SW 1271 (cell line): ENCODE measurements around the gene SULT4A1.

Experiments used
- DNase-seq, 2 experiments: peaks; one replicate each; lab custom pipeline; 2025; lab: John Stamatoyannopoulos, UW

The SULT4A1 gene

DNA sequence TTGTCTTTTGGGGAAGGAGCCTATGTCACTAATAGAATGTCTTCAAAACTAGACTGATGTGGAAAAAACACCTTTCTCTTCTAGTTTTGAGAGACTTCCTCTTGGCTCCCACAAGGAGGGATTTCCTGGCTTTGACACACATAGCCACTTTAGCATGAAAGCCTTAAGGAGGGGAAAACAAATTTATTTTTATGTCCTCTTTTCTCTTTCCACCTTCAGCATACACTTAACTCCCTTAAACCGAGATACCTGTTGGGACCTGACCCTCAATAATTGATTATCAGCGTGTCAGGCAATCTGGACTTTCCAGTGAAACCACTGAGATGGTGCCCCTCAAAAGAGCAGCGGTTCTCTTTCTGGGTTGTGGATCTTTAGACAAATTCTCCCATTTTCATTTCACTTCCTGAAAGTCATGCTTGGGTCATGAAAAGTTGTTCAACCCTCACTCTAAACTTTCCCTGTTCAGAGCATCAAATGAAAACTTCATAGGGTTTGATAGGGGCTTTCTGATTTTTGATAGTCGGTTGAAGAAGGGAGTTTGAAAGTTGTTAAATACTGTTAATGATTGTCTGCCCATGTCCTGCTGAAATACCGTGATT is 59.3 kb downstream of the SULT4A1 start:
- DNase-seq = no peak

DNA sequence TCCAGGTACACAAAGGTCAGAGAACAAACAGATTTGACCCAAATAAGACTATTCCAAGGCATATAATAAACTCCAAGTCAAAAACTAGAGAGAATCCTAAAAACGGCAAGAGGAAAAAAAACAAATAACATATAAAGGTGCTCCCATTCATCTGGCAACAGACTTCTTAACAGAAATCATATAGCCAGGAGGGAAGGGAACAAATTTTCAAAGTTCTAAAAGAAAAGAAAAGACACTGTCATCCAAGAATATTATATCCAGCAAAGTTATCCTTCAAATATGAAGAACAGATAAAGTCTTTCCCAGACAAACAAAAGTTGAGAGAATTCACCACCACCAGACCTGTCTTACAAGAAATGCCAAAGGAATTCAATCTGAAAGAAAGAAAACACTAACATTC is 61.3 kb downstream of the SULT4A1 start:
- DNase-seq = no peak

DNA sequence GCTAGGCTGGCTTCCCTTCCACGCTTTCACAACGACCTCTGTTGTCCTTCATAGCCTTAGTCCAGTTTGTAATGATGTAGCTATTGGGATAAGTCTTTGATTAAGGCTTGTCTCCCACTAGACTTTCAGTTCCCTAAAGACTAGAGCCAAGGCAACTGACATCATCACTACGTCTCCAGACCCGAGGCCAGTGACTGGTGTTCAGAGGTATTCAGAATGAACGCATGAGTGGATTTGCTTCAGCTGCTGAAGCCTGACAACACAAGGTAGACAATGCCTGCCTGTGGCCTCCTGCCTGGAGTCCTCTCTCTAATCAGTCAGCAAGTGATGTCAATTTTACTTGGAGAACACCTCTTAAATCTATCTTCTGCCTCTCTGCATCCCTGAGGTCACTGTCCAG is 63.8 kb downstream of the SULT4A1 start:
- DNase-seq = no peak

DNA sequence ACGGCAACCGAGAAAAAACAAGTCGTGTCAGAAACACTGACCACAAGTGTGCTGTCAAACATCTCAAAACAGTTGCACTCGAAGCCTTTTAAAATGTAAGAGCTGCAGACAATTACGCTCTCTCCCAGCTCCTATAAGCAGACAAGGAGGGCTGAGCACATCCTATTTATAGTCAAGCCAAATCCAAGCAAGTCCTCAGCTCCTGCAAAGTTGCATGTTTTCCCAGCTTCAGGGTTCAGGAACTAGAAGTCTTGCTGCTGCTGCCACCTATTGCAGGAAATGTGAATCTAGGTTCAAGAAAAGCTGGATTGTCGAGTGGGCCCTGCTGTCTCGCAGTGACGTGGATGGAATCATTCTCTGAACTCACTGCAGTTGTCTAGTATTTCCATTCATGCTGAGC is 65.7 kb downstream of the SULT4A1 start:
- no peak for DNase-seq

DNA sequence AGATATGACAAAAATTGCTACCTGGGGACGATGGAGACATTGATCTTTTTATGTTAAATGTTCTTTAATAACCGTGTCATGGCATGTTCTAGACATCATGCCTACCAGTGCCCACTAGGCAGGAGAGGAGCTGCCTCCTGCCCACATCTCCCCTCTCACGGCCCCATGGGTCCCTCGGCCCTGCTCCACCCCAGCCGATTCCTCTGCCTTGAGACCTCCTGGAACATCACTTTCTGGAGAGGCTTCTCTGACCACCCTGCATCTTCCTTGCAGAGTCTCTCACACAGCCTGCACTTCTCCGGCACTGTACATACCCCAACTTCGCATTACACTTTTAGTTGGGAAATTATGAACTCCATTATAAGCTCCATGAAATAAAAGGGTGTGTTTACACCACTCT is 67.0 kb downstream of the SULT4A1 start:
- no peak for DNase-seq

DNA sequence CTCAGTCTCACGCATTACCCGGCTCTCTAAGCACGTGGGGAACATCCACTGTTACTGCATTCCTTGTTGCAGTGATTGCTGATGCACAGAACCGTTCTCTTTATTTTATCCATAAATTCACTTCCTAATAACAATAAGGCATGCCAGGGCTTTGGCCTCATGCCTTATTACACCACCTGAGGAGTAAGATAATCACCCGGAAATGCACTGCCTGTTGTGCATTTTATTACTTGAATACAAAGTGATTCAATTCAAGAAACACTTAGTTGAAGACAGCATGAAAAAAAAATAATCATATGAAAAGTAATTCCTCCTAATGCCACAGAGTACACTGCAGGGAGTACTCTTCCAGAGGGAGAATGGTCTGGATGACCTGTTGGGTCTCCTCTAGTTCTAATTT is 69.4 kb downstream of the SULT4A1 start:
- no peak for DNase-seq

DNA sequence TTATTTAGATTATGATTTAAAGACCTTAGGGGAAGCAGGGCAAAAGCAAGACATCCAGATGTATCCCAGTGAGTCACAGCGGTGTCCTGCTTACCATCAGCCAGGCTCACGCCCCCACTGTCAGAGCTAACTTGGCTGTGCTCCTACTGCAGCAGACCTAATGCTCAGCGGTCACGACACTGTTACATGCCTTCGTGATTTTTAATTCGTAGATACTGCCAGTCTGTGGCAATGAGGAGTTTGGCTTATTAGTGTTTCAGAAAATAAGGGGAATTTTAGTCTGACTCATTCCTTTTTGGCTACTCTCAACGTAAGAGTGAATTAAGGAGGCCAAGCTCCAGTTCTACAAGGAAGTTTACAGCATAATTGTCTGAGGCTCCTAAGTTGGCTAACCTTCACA is 72.9 kb downstream of the SULT4A1 start:
- DNase-seq = no peak

DNA sequence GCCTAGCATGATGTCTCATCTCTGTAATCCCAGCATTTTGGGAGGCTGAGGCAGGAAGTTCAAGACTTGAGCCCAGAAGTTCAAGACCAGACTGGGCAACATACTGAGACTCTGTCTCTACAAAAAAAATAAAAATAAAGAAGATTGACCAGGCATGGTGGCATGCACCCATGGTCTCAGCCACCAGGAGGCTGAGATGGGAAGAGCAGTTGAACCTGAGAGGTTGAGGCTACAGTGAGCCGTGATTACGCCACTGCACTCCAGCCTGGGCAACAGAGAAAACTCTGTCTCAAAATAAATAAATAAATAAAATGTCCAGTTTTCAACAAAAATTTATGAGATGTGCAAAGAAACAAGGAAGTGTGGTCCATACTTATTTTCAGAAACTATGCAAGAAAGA is 78.5 kb downstream of the SULT4A1 start:
- no peak for DNase-seq

DNA sequence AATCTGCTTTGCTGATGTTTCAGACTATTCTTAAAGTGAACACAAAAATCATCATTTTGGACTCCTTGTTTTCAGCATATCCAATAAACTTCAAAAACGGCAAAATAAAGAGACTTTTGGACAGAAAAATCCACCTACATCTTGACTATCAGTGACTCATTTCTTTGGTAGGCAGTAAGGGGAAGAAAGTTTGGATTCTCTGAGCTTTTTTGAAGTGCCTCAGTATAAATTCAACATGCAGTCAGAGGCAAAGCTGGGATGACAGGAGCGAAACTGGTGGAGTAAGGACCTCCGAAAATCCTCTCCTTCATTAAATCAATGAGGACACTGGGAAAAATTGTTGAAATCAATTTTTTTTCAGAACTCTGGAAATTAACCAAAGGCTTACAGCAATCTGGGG is 79.9 kb downstream of the SULT4A1 start:
- DNase-seq = no peak

DNA sequence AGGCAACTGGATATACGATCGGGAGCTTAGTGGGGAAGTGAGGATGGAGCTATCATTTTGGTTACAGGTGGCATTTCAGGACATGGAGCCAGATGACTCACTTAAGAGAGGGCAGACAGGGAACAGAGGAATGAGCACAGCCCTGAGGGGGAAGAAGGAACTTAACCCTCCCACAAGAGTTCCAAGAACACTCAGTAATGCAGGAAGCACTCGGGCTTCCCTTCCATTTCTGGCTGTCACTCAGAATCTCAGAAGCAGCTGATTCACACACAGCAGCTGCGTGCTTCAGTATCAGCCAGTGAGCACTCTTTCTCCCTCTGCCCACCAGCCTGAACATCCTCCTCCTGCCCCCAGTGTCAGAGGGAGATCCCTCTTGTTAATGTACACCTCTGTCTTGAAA is 85.0 kb downstream of the SULT4A1 start:
- DNase-seq = no peak

DNA sequence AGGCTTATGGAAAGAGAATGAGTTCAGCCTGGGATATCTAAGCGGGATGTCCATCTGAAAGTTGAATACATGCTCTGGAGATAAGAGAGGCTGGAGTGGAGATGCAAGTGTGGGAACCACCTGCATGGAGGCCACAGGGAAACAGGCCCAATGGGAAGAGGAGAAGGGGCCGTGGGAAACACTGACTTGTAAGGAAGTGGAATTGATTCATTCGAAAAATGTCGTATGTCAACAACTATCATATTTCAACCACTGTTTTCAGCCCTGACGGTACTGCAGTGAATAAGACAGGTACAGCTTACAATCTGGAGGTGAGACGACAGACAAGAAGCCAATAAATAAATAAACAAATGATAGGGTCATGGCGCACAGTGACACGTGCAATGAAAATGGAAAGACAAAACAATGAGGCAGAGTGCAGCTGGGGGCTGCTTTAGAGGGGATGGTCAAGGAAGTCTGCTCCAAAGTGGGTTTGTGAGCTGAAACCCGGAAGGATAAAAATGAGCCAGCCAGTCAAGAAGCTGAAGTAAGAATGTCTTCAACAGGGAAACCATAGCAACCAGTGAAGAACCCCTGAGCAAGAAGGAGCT is 86.1 kb downstream of the SULT4A1 start:
- no peak for DNase-seq
